GM19351 (cell line): ENCODE measurements around the gene RFC4.
"Not testable (repeated sequence)": the region's sequence is repeated elsewhere in the genome, so short reads cannot be mapped to it uniquely, and the experiment has no call there.

Experiments
- ATAC-seq: cut with Tn5 transposase; IDR thresholded peaks from one replicate; pipeline ENCODE4 v1.9.1; 2021; ENCODE audit warnings: mild to moderate bottlenecking, moderate library complexity; ENCODE audit not compliant: unreplicated experiment

The RFC4 gene

GRCh38 chr3:186825294-186825821 lies 19.1 kb upstream of the RFC4 start:
- no peak for ATAC-seq

GRCh38 chr3:186824430-186825139 lies 18.3 kb upstream of the RFC4 start:
- ATAC-seq: no peak

GRCh38 chr3:186823386-186823785 lies 17.1 kb upstream of the RFC4 start:
- no peak for ATAC-seq

- not testable (repeated sequence) for ATAC-seq
These were observed 16.1 kb upstream of the RFC4 start for GRCh38 chr3:186822388-186822759.

- no peak for ATAC-seq
These were observed 15.4 kb upstream of the RFC4 start for GRCh38 chr3:186821429-186822387.

- ATAC-seq: no peak
These were observed 12.7 kb upstream of the RFC4 start for GRCh38 chr3:186818956-186819355.

GRCh38 chr3:186818516-186818915 lies 12.2 kb upstream of the RFC4 start:
- no peak for ATAC-seq

GRCh38 chr3:186815435-186815834 lies 9.2 kb upstream of the RFC4 start:
- ATAC-seq: no peak

- ATAC-seq: no peak
These were observed 7.8 kb upstream of the RFC4 start for GRCh38 chr3:186814100-186814499.

- ATAC-seq: not testable (repeated sequence)
These were observed 5.0 kb upstream of the RFC4 start for GRCh38 chr3:186811313-186811712.

- no peak for ATAC-seq
These were observed 4.2 kb upstream of the RFC4 start for GRCh38 chr3:186810336-186810996.

- ATAC-seq: no peak
These were observed 949 bp upstream of the RFC4 start for GRCh38 chr3:186807231-186807630.

GRCh38 chr3:186803447-186803846 lies 2.8 kb downstream of the RFC4 start:
- ATAC-seq: not testable (repeated sequence)

GRCh38 chr3:186802701-186803100 lies 3.6 kb downstream of the RFC4 start:
- no peak for ATAC-seq

GRCh38 chr3:186800285-186800684 lies 6.0 kb downstream of the RFC4 start:
- no peak for ATAC-seq

- ATAC-seq: no peak
These were observed 7.9 kb downstream of the RFC4 start for GRCh38 chr3:186798239-186798874.

GRCh38 chr3:186790261-186790981 lies 15.9 kb downstream of the RFC4 start:
- ATAC-seq: peak; percentile 36

GRCh38 chr3:186789554-186790260 lies 16.6 kb downstream of the RFC4 start:
- ATAC-seq: no peak
